Spinal cord (tissue), 10 donors: Measurements from ENCODE around the gene TOM1L2. TPM values are rescaled to one million over a fixed set of nuclear protein-coding genes. Genes with fewer than 3 reads are reported as not detected.
A peak's percentile ranks its signal among the peaks of the same experiment; 100 is the strongest.

Experiments used
- DNase-seq, 6 donors: peaks; one replicate each; pipeline versions ENCODE4 v3.0.0 to v3.0.0-alpha.2; 2013 to 2015; ENCODE audit warnings: low spot score in 6 of 6, low read depth in 4 of 6
- H3K27ac ChIP-seq: one replicate; pipeline ENCODE4 v1.5.1; 2013; ENCODE audit warnings: low read depth, low read length, control low read depth
- H3K27me3 ChIP-seq: one replicate; pipeline ENCODE4 v1.6.1; 2013; ENCODE audit warnings: low read length; ENCODE audit not compliant: control insufficient read depth, insufficient read depth
- H3K36me3 ChIP-seq: one replicate; pipeline ENCODE4 v1.6.1; 2013; ENCODE audit warnings: low read length; ENCODE audit not compliant: control insufficient read depth, insufficient read depth
- H3K4me1 ChIP-seq: one replicate; pipeline ENCODE4 v1.6.1; 2013; ENCODE audit warnings: low read length; ENCODE audit not compliant: control insufficient read depth, insufficient read depth
- H3K4me3 ChIP-seq: one replicate; pipeline ENCODE4 v1.5.1; 2013; ENCODE audit warnings: low read depth, low read length, control low read depth
- H3K9me3 ChIP-seq: one replicate; pipeline ENCODE4 v1.6.1; 2013; ENCODE audit warnings: low read length; ENCODE audit not compliant: control insufficient read depth, insufficient read depth
- WGBS: methylation state at CpG from one replicate; pipeline ENCODE4 v1.1.5; 2013; ENCODE audit warnings: missing lambda C conversion rate; ENCODE audit not compliant: insufficient coverage; 5-methylcytosine and 5-hydroxymethylcytosine counted together
- polyA plus RNA-seq, 2 donors: library from polyadenylated mRNA; unstranded; fragments of 120-200 nt; gene quantifications; one replicate each; pipeline ENCODE4 v1.2.1, GENCODE V29; 2013; ENCODE audit not compliant: insufficient read length in 2 of 2
- total RNA-seq, 2 donors: library from RNA; depleted of rRNA in 1 of 2; stranded (reverse); fragments of 120-200 nt in 1 of 2; fragments of >200 nt in 1 of 2; gene quantifications; one replicate each; pipeline versions ENCODE4 v1.2.3 to v1.2.4, GENCODE V29; 2013 to 2014
- donor health status: healthy.

TOM1L2 gene
- total and polyA plus RNA-seq, 4 donors: 44.3 to 121 (median 75.7) TPM

- H3K4me3 ChIP-seq: no peak overlapping the region
- H3K4me1 ChIP-seq: peaks cover 38% of the 10 kb centered on the region
- no peak overlapping the region for H3K27ac ChIP-seq
- DNase-seq: no peak
- peaks cover 48% of the 10 kb centered on the region for H3K36me3 ChIP-seq
- no peaks in the 10 kb centered on the region for H3K27me3 ChIP-seq
- no peaks in the 10 kb centered on the region for H3K9me3 ChIP-seq
- 89% methylated on average over 1 of the region's 1 CpG for WGBS
These were observed 107.2 kb downstream of the TOM1L2 start for GRCh38 chr17:17865035-17865434.

- Histone ChIP-seq H3K9me3 (no peaks in the 10 kb centered on the region), H3K36me3 (peaks cover 38% of the 10 kb centered on the region), H3K4me3 (no peak overlapping the region), H3K4me1 (peaks cover 29% of the 10 kb centered on the region), H3K27me3 (no peaks in the 10 kb centered on the region), H3K27ac (peak overlapping the region; percentile 33)
- no peak for DNase-seq
- WGBS: 70% methylated on average over 5 of the region's 5 CpGs
These were observed 111.5 kb downstream of the TOM1L2 start for GRCh38 chr17:17860766-17861107.

- Histone ChIP-seq H3K27me3 (no peaks in the 10 kb centered on the region), H3K4me1 (peaks cover 35% of the 10 kb centered on the region), H3K9me3 (no peaks in the 10 kb centered on the region), H3K36me3 (peaks cover 37% of the 10 kb centered on the region), H3K4me3 (no peak overlapping the region), H3K27ac (peak overlapping the region; percentile 47)
- DNase-seq: peak in 2 of 6 donors; percentile 83 to 87
- WGBS: 42% methylated on average over 8 of the region's 9 CpGs
These were observed 112.1 kb downstream of the TOM1L2 start for GRCh38 chr17:17859909-17860765.

GRCh38 chr17:17857496-17857895 lies 114.7 kb downstream of the TOM1L2 start:
- WGBS: 81% methylated on average over 4 of the region's 4 CpGs
- no peaks in the 10 kb centered on the region for H3K27me3 ChIP-seq
- H3K4me1 ChIP-seq: peaks cover 39% of the 10 kb centered on the region
- no peak for DNase-seq
- peaks cover 29% of the 10 kb centered on the region for H3K36me3 ChIP-seq
- H3K4me3 ChIP-seq: no peak overlapping the region
- no peaks in the 10 kb centered on the region for H3K9me3 ChIP-seq
- H3K27ac ChIP-seq: no peak overlapping the region

GRCh38 chr17:17856386-17856785 lies 115.8 kb downstream of the TOM1L2 start:
- WGBS: 82% methylated on average over 2 of the region's 2 CpGs
- Histone ChIP-seq H3K4me3 (no peak overlapping the region), H3K9me3 (no peaks in the 10 kb centered on the region), H3K27me3 (no peaks in the 10 kb centered on the region), H3K27ac (no peak overlapping the region), H3K4me1 (peaks cover 43% of the 10 kb centered on the region), H3K36me3 (peaks cover 24% of the 10 kb centered on the region)
- DNase-seq: no peak

- Histone ChIP-seq H3K27ac (no peak overlapping the region), H3K4me1 (peaks cover 44% of the 10 kb centered on the region), H3K9me3 (no peaks in the 10 kb centered on the region), H3K4me3 (no peak overlapping the region), H3K27me3 (no peaks in the 10 kb centered on the region), H3K36me3 (peaks cover 25% of the 10 kb centered on the region)
- peak in 1 of 6 donors; percentile 76 for DNase-seq
- WGBS: 46% methylated on average over 3 of the region's 3 CpGs
These were observed 116.2 kb downstream of the TOM1L2 start for GRCh38 chr17:17855976-17856375.

- no peak for DNase-seq
- Histone ChIP-seq H3K4me1 (peaks cover 49% of the 10 kb centered on the region), H3K27me3 (no peaks in the 10 kb centered on the region), H3K9me3 (no peaks in the 10 kb centered on the region), H3K36me3 (peaks cover 28% of the 10 kb centered on the region), H3K4me3 (no peak overlapping the region), H3K27ac (no peak overlapping the region)
- WGBS: 93% methylated on average over 5 of the region's 8 CpGs
These were observed 118.3 kb downstream of the TOM1L2 start for GRCh38 chr17:17853811-17854447.

GRCh38 chr17:17852930-17853329 lies 119.3 kb downstream of the TOM1L2 start:
- no peak for DNase-seq
- Histone ChIP-seq H3K27ac (no peak overlapping the region), H3K27me3 (no peaks in the 10 kb centered on the region), H3K4me3 (no peak overlapping the region), H3K36me3 (peaks cover 38% of the 10 kb centered on the region), H3K9me3 (no peaks in the 10 kb centered on the region), H3K4me1 (peaks cover 55% of the 10 kb centered on the region)
- 86% methylated on average over 3 of the region's 3 CpGs for WGBS

GRCh38 chr17:17851103-17852002 lies 120.8 kb downstream of the TOM1L2 start:
- no peaks in the 10 kb centered on the region for H3K9me3 ChIP-seq
- no peak overlapping the region for H3K4me3 ChIP-seq
- H3K4me1 ChIP-seq: peaks cover 49% of the 10 kb centered on the region
- WGBS: 71% methylated on average over 15 of the region's 21 CpGs
- H3K27me3 ChIP-seq: no peaks in the 10 kb centered on the region
- H3K36me3 ChIP-seq: peaks cover 49% of the 10 kb centered on the region
- DNase-seq: no peak
- H3K27ac ChIP-seq: no peak overlapping the region
